Pancreas (tissue), 10 donors: ENCODE data around the gene MAST2. TPM values are rescaled to one million over a fixed set of nuclear protein-coding genes. Genes with fewer than 3 reads are reported as not detected.

Experiments used
- ATAC-seq, 4 donors: fragments of 200-7000 bp; cut with Tn5 transposase; one replicate each; pipeline versions ENCODE4 v1.8.0 to v1.9.1; 2020; ENCODE audit warnings: mild to moderate bottlenecking in 4 of 4, moderate library complexity in 4 of 4
- DNase-seq, 6 donors: peaks; one replicate each; pipeline ENCODE4 v3.0.0-alpha.2; 2020
- FAIRE-seq: peaks from 2 replicates; lab custom pipeline; 2012; peaks lifted over from hg19 to GRCh38; lab: Jason Lieb, UNC
- H3K27ac ChIP-seq, 4 donors: fragments of 200-600 bp; sonication (generic); 1 replicate in 3 of 4; 2 replicates in 1 of 4; pipeline versions ENCODE4 v1.5.0 to v1.8.0; 2020
- H3K27me3 ChIP-seq, 4 donors: fragments of 200-600 bp; one replicate each; pipeline ENCODE4 v1.8.0; 2021
- H3K36me3 ChIP-seq, 3 donors: fragments of 200-600 bp; sonication (generic) in 1 of 3; one replicate each; pipeline versions ENCODE4 v1.5.0 to v1.8.0; 2020 to 2021
- H3K4me1 ChIP-seq, 3 donors: fragments of 200-600 bp; one replicate each; pipeline ENCODE4 v1.8.0; 2021
- H3K4me3 ChIP-seq, 4 donors: fragments of 200-600 bp; sonication (generic) in 2 of 4; one replicate each; pipeline versions ENCODE4 v1.5.0 to v1.8.0; 2020 to 2021
- H3K9me3 ChIP-seq, 4 donors: fragments of 200-600 bp; one replicate each; pipeline ENCODE4 v1.8.0; 2021
- WGBS, 2 donors: extraction: QIAGEN DNeasy Blood & Tissue Kit; methylation state at CpG; one replicate each; pipeline ENCODE4 v1.1.7; 2013; 5-methylcytosine and 5-hydroxymethylcytosine counted together
- intact Hi-C, 3 donors: fragments of 100-400 bp; cut with DNase I; formaldehyde crosslinking; loops; one replicate each; pipeline versions ENCODE4 v1.11.1 to v1.14.2; 2022
- polyA plus RNA-seq, 2 donors: library from polyadenylated mRNA; stranded (reverse); fragments of 200-250 nt; gene quantifications; one replicate each; pipeline ENCODE4 v1.2.3, GENCODE V29; 2013
- total RNA-seq, 6 donors: library from RNA; stranded (reverse); fragmentation: NEBNext Ultra II Directional in 4 of 6; extraction: Animal tissue kit (Norgen Biotek cat#: 25700) in 4 of 6; gene quantifications; one replicate each; pipeline versions ENCODE4 v1.2.1 to v1.2.4, GENCODE V29; 2021 to 2023
- TF ChIP-seq, protein P1 (sequence below), 4 donors: fragments of 200-600 bp; sonication (generic) in 3 of 4; IDR thresholded peaks; one replicate each; pipeline versions ENCODE4 v1.5.0 to v1.8.0; 2021; ENCODE audit warnings: antibody characterized with exemption in 4 of 4
- donor health status: healthy with polysubstance abuse.
- donor health status: DM: no; HTN: no; CAD: no; lungs with moderate emphysema.
- donor health status: DM: no; HTN: no; CAD: no.
- donor health status: control.
- donor health status: control.
- donor health status: Bipolar disorder and iron deficiency.
- donor health status: DM: yes; HTN: yes; CAD: no.
- donor health status: DM: no; HTN: no; CAD: no.
- donor health status: DM: no; HTN: no; CAD: no.
- donor health status: DM: yes; HTN: yes; CAD: no.

MAST2 gene
- total and polyA plus RNA-seq, 8 donors = 5.1 to 14.5 (median 7.7) TPM

DNA sequence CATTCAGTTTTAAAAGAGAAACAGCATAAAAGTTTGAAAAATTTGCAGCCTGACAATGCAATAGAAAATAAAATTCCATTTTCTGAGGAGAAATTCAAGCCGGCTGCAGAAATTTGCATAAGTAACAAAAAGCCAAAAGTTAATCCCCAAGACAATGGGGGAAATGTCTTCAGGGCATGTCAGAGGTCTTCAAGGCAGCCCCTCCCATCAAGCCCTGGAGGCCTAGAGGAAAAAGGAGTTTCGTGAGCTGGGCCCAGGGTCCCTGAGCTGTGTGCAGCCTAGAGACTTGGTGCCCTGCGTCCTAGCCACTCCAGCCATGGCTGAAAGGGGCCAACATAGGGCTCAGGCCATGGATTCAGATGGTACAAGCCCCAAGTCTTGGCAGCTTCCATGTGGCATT is 254.4 kb downstream of the MAST2 start:
- FAIRE-seq (no peak), ATAC-seq (no peak), DNase-seq (no peak)
- TF ChIP-seq, protein P1, sequence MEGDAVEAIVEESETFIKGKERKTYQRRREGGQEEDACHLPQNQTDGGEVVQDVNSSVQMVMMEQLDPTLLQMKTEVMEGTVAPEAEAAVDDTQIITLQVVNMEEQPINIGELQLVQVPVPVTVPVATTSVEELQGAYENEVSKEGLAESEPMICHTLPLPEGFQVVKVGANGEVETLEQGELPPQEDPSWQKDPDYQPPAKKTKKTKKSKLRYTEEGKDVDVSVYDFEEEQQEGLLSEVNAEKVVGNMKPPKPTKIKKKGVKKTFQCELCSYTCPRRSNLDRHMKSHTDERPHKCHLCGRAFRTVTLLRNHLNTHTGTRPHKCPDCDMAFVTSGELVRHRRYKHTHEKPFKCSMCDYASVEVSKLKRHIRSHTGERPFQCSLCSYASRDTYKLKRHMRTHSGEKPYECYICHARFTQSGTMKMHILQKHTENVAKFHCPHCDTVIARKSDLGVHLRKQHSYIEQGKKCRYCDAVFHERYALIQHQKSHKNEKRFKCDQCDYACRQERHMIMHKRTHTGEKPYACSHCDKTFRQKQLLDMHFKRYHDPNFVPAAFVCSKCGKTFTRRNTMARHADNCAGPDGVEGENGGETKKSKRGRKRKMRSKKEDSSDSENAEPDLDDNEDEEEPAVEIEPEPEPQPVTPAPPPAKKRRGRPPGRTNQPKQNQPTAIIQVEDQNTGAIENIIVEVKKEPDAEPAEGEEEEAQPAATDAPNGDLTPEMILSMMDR (IDR thresholded peaks at IDR 0.05) = no peak
- WGBS, 2 donors = 95 to 99% methylated on average over 3 of the region's 3 CpGs
- Histone ChIP-seq H3K27ac (no peak overlapping the region), H3K4me3 (no peak overlapping the region), H3K9me3 (no peaks in the 10 kb centered on the region), H3K4me1 (no peaks in the 10 kb centered on the region), H3K27me3 (no peaks in the 10 kb centered on the region), H3K36me3 (no peaks in the 10 kb centered on the region)
- intact Hi-C loops = no loop called here

DNA sequence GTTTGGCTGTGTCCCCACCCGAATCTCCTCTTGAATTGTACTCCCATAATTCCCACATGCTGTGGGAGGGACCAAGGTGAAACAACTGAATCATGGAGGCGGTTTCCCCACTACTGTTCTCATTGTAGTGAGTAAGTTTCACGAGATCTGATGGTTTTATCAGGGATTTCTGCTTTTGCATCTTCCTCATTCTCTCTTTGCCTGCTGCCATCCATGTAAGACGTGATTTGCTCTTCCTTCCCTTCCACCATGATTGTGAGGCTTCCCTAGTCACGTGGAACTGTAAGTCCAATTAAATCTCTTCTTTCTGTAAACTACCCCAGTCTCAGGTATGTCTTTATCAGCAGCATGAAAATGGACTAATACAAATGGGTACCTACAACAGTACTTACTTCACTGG is 255.5 kb downstream of the MAST2 start:
- no peak overlapping the region for H3K27ac ChIP-seq
- no peaks in the 10 kb centered on the region for H3K9me3 ChIP-seq
- H3K36me3 ChIP-seq = no peaks in the 10 kb centered on the region
- H3K4me1 ChIP-seq = peaks cover 0 to 4% (median 0%) of the 10 kb centered on the region in 3 donors
- FAIRE-seq (no peak), ATAC-seq (no peak), DNase-seq (no peak)
- H3K27me3 ChIP-seq = no peaks in the 10 kb centered on the region
- H3K4me3 ChIP-seq = no peak overlapping the region
- TF ChIP-seq, protein P1 (IDR thresholded peaks at IDR 0.05) = no peak
- intact Hi-C loops = no loop called here
- WGBS, 2 donors = 86 to 91% methylated on average over 5 of the region's 5 CpGs

DNA sequence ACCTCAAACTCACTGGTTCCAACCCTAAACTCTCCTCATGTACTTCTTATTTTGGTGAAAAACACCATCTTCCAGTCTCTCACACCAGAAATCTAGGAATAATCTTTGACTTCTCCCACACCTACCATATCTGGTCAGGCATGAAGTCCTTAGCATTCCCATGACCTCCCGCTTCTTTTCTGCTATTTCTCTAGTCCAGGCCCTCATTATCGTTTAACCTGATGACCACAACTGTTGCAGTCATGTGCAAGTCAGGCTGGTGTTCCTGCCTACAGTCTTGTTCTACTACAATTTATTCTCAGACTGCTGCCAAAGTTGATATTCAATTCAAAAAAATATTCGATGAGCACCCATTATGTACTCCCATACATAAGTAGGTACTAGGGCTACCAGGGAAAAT is 257.7 kb downstream of the MAST2 start:
- H3K27me3 ChIP-seq = no peaks in the 10 kb centered on the region
- ATAC-seq = no peak
- WGBS, 2 donors = 61 to 81% methylated on average over 3 of the region's 3 CpGs
- TF ChIP-seq, protein P1 (IDR thresholded peaks at IDR 0.05) = no peak
- no peaks in the 10 kb centered on the region for H3K36me3 ChIP-seq
- no peaks in the 10 kb centered on the region for H3K9me3 ChIP-seq
- H3K27ac ChIP-seq = no peak overlapping the region
- DNase-seq = no peak
- no peak overlapping the region for H3K4me3 ChIP-seq
- peaks cover 0 to 4% (median 0%) of the 10 kb centered on the region in 3 donors for H3K4me1 ChIP-seq
- no peak for FAIRE-seq
- intact Hi-C loops = no loop called here

DNA sequence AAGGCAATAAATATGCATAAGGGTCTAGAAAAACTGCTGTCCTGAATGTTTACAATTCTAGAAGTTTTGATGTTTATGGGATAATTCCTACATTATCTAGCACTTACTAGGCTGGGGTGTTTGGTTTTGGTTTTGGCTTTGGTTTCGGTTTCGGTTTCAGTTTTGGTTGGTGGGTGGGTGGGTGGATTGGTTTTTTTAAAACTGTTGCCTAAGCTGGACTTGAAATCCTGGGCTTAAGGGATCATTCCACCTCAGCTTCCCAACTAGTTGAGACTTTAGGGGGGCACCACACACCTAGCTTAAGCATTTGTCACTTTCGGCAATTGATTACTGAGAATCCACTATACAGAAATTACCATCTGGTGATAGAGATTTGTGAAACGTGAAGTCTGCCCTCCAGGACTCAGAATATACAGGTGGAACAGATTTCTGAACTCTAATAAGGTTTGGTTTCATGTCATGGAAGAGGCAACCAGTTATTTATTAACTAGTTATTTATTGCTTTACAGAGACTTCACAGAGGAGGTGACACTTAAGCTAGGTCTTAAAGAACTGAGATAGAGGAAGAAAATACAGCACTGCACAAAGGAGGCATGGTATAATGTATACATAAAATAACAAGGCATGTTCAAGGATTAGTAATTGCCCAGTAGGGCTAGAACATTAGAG is 259.4 kb downstream of the MAST2 start:
- H3K36me3 ChIP-seq = no peaks in the 10 kb centered on the region
- TF ChIP-seq, protein P1 (IDR thresholded peaks at IDR 0.05) = no peak
- no peaks in the 10 kb centered on the region for H3K27me3 ChIP-seq
- FAIRE-seq (no peak), DNase-seq (no peak), ATAC-seq (peak in 2 of 4 donors; percentile 35 to 60)
- H3K9me3 ChIP-seq = no peaks in the 10 kb centered on the region
- no peak overlapping the region for H3K27ac ChIP-seq
- H3K4me1 ChIP-seq = peaks cover 0 to 4% (median 0%) of the 10 kb centered on the region in 3 donors
- no peak overlapping the region for H3K4me3 ChIP-seq
- WGBS, 2 donors = 69 to 76% methylated on average over 4 of the region's 4 CpGs
- intact Hi-C loops = no loop called here

DNA sequence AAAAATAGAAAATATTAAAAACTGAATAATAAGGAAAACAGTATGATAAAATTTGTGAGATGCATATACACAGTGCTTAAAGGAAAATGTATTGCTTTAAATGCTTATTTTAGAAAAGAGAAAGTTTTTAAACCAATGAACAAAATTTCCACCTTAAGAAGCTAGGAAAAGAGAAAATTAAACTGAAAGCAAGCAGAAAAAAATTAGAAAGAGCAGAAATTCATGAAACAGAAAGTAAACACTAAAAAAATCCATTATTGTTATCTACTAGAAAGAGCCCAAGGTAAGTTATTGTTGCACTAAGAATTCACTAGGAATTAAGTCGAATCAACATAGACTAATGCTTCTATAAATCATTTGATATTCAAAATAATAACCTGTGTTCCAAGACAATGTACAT is 261.3 kb downstream of the MAST2 start:
- H3K27me3 ChIP-seq = no peaks in the 10 kb centered on the region
- 74 to 85% methylated on average over 1 of the region's 1 CpG for WGBS, 2 donors
- no peaks in the 10 kb centered on the region for H3K36me3 ChIP-seq
- FAIRE-seq (no peak), DNase-seq (no peak), ATAC-seq (no peak)
- H3K4me3 ChIP-seq = no peak overlapping the region
- intact Hi-C loops = no loop called here
- H3K4me1 ChIP-seq = peaks cover 0 to 4% (median 0%) of the 10 kb centered on the region in 3 donors
- TF ChIP-seq, protein P1 (IDR thresholded peaks at IDR 0.05) = no peak
- H3K27ac ChIP-seq = no peak overlapping the region
- H3K9me3 ChIP-seq = no peaks in the 10 kb centered on the region
